AG09319 (cell line): ENCODE measurements around the gene TMEM181.
A peak's percentile ranks its signal among the peaks of the same experiment; 100 is the strongest.
"Not testable (repeated sequence)": the region's sequence is repeated elsewhere in the genome, so short reads cannot be mapped to it uniquely, and the experiment has no call there.

Experiments
- DNase-seq: peaks from one replicate; pipeline ENCODE4 v3.0.0-alpha.2; 2010; ENCODE audit warnings: low read depth; ENCODE audit errors: extremely low read depth
- TF ChIP-seq, protein P1 (sequence below): IDR thresholded peaks from 2 replicates; pipeline ENCODE4 v1.5.1; 2011; ENCODE audit warnings: low read depth, mild to moderate bottlenecking, inconsistent platforms, low read length, moderate library complexity

The TMEM181 gene

DNA sequence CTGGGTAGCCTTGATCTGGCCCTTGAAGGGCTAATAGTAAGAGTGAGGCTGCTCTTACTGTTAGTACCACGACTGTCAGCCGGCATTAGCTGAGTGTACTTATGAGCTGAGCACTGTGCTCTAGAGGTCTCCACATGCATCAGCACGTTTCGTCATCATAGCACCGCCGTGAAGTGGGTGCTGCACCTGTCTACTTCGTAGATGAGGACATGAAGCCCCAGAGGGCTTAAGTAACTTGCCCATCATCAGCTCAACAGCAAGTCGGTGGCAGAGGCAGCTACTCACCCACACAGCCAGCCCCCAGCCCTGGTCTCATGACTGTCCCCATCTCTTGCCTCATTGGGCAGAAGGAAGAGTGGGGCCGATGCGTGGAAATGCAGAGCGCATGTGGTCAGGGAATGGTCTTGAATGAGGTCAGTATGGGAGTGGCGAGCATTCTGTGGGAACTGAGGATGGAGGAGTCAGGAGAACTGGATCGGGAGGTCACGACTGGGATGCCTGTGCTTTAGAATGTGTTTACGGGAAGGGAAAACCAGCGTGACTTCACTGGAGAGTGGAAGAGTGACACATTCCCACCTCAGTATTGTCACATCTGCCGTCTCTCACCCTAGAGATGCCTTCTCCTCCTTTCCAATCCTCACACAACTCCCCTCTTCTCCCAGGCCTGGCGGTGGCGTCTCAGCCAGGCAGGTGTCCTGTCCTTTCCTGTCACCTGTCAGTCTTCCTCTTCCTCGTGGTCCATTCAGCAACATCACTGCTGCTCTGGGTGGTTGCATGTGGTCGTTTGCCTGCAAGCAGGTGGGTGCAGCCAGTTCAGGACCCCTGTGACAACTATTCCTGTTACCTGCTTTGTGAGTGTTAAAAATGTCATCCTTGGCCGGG, 95.9 kb downstream of the TMEM181 start:
- TF ChIP-seq, protein P1, sequence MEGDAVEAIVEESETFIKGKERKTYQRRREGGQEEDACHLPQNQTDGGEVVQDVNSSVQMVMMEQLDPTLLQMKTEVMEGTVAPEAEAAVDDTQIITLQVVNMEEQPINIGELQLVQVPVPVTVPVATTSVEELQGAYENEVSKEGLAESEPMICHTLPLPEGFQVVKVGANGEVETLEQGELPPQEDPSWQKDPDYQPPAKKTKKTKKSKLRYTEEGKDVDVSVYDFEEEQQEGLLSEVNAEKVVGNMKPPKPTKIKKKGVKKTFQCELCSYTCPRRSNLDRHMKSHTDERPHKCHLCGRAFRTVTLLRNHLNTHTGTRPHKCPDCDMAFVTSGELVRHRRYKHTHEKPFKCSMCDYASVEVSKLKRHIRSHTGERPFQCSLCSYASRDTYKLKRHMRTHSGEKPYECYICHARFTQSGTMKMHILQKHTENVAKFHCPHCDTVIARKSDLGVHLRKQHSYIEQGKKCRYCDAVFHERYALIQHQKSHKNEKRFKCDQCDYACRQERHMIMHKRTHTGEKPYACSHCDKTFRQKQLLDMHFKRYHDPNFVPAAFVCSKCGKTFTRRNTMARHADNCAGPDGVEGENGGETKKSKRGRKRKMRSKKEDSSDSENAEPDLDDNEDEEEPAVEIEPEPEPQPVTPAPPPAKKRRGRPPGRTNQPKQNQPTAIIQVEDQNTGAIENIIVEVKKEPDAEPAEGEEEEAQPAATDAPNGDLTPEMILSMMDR: no peak
- no peak for DNase-seq

DNA sequence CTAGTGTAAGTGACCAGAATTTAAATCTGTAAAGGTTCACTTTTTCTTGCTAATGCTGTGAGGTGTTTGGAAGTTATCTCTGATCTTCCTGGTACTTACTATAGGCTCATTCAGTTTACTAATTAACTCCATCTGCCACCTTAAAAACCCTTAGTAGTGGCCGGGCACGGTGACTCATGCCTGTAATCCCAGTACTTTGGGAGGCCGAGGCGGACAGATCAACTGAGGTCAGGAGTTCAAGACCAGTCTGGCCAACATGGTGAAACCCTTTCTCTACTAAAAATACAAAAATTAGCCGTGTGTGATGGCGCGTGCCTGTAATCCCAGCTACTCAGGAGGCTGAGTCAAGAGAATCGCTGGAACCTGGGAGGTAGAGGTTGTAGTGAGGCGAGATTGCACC, 97.1 kb downstream of the TMEM181 start:
- not testable (repeated sequence) for DNase-seq

DNA sequence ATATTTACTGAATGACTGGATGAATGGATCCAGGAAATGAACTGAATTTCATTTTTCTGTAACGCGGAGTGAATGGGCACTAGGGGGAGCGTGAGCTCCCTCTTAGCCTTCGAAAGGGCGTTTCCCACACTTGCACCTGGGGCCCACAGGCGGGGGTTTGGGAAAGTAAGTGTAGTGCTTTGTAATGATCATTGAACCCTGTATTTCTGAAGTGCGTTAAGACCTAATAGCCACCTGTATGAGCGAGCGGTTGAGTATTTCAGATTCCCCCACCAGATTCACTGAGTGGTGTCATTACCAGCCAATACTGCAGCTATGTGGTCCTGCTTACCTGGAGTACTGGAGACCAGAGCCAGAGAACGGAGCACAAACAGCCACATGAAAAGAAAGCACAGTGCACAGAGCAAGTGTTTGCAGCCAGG, 100.5 kb downstream of the TMEM181 start:
- DNase-seq: no peak
- TF ChIP-seq, protein P1: peak; percentile 50

DNA sequence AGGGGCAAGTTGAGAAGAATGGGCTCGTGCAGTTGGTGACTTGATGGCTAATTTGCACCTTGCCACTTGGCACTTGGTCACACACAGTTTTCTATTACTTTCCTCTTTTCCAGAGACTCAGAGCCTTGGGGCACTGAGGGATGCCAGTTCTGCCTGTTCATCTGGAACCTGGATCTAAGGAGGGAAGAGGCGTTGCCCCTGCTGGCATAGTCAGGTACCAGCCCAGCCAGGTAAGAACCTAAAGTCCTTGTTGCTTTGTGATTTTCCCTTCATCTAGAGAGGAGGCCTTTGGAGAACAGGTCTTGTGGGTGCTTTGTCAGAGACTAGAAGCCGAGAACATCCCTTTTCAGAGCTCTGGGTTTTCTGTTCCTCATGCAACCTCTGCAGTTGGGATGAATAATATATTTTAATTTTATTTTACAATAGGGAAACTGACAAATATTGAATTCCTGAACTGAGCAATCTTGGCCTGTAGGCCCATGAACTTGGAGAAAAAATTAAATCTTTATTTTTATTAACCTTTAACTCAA, 101.3 kb downstream of the TMEM181 start:
- TF ChIP-seq, protein P1: no peak
- DNase-seq: no peak

DNA sequence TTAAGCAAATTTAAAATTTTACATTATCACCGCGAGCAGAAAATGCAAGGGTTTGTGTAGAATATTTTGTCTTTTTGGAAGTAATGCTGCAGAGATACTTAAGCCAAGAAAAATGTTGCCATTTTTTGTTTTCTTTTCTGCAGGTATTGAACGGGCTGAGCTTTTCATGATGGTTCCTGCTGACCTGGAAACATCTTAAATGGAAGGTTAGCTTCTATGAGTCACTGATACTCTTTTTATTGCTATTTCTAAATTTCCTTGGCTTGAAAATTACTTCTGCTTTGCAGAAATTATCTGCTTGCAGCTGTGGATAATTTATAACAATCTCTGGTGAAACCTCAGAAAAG, 102.7 kb downstream of the TMEM181 start:
- TF ChIP-seq, protein P1: no peak
- no peak for DNase-seq

DNA sequence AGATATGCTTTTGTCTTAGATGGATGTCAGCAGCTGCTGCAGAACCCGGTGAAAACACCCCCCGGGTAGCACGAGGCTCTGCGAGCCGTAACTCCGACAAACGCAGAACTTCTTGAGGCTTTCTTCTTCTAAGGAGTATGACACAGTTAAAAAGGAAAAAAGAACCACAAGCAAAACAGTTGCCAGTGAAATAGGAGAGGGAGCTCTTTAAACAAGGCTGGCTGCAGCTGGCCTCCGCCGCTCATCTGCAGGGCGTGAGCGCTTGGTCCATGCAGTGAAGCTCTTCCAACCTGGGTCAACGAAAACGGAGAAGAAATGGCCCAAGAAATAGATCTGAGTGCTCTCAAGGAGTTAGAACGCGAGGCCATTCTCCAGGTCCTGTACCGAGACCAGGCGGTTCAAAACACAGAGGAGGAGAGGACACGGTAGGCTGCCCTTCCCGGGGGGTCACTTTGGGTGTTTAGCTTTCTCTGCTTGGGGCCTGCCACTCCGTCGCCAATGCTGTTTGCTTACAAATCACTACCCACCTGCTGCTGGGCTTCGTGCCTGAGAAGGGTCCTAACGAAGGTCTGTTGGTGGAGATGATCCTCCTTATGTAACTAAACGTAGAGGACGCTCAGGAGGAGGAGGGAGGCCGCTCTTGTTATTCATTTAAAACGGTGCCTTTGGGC, 103.2 kb downstream of the TMEM181 start:
- TF ChIP-seq, protein P1: no peak
- DNase-seq: no peak

DNA sequence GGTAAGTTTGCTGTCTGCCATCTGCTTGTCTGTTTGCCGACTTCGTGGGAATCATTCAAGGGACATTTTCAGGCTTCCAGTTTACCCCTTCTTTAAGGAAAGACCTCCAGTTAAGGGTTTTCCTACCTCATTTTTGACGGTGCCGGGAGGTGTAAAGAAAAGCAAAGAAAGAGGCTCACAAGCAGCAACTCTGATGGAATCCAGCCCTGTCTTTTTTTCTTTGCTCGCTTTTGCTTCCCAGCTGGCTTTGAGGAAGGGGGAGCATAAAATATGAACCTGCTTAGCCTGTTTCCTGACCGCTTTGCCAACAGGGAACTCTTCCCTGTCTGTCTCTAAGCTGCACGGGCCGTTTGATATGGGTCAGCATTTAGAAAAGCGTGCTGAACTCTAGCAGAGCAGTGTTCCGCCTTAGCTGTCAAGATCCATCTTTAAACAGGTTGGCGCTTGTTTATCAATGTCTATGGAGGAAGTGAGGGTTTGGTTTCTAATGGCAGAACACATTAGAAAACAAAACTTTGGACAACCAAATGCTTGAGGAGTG, 103.8 kb downstream of the TMEM181 start:
- TF ChIP-seq, protein P1: no peak
- DNase-seq: no peak
